ENCODE results near the gene FLT4. TPM values are rescaled to one million over a fixed set of nuclear protein-coding genes. Genes with fewer than 3 reads are reported as not detected.

FLT4 gene
- 1 to 10 TPM; 6.0 to 8.2 TPM for total RNA-seq
- polyA plus RNA-seq, result 12.7 TPM

DNA sequence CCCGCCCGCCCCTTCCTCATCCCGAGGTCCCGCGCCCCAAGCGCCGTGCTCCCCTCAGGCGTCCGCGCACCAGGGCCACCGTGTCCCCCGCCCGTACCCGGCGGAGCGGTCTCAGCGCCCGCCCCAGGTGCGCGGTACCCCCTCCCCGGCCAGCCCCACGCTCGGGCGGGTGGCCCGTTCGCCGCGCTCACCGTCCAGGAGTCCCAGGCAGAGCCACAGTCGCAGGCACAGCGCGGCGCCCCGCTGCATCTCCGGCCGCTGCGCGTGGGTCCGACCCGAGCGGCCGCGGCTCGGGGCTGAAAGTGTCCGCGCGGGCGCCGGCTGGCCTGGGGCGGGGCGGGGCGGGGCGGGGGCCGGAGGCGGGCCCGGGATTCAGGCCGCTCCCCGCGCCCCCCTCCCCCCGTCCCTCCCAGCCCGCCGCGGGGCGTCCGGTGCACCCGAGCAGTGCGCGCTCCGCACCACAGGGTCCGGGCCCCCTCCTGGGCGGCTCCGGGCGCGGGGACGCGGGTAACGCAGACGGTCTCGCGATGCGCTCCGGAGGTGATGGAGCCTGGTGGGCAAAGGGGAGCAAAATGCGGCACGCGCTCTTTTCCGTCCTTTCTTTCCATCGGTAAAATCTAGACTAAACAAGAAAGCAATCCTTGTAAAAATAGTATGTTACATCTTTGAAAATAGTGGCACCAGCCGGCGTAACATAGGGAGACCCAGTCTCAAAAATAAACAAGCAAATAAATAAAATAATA, at the start of gene FLT4:
Gene FLT4, minus strand, starts transcription at position 304 of the 743 bp plus-strand sequence. Its CDS starts 55 bp downstream, at position 249.
- Mint-ChIP-seq H3K9me3 (no peaks in the 10 kb centered on the region), H3K27ac (peak within 1 kb of the TSS; percentile 27 to 97 (median 87)), H3K27me3 (peaks cover 24 to 47% of the 10 kb centered on the region in 2 donors), H3K4me3 (peak within 1 kb of the TSS; percentile 85 to 93 (median 89)), H3K36me3 (peaks cover 0 to 3% (median 0%) of the 10 kb centered on the region in 3 donors), H3K4me1 (peaks cover 14 to 37% (median 24%) of the 10 kb centered on the region in 3 donors)
- H3K36me3 ChIP-seq (ENCODE audit: insufficient read depth, low read length), result no peaks in the 10 kb centered on the region
- H3K9me3 ChIP-seq (ENCODE audit: low read length), result no peaks in the 10 kb centered on the region
- H3K27me3 ChIP-seq (ENCODE audit: insufficient read depth, low read length, poor library complexity, severe bottlenecking), result peaks cover 6% of the 10 kb centered on the region
- no peak within 1 kb of the TSS for H3K27ac ChIP-seq (ENCODE audit: low read depth, low read length)
- peak within 1 kb of the TSS; percentile 62 for H3K4me3 ChIP-seq (ENCODE audit: low read length)
- CTCF ChIA-PET, result no interaction called here
- POLR2A ChIA-PET, result interaction anchor here (0.6 kb wide), 1 partner anchor 39 kb away, joined by 3 read pairs; no protein-coding TSS in a partner anchor
- H3K4me1 ChIP-seq (ENCODE audit: insufficient read depth, low read length), result no peaks in the 10 kb centered on the region
- DNase-seq, result peak in 2 of 5 donors; percentile 9 to 46

DNA sequence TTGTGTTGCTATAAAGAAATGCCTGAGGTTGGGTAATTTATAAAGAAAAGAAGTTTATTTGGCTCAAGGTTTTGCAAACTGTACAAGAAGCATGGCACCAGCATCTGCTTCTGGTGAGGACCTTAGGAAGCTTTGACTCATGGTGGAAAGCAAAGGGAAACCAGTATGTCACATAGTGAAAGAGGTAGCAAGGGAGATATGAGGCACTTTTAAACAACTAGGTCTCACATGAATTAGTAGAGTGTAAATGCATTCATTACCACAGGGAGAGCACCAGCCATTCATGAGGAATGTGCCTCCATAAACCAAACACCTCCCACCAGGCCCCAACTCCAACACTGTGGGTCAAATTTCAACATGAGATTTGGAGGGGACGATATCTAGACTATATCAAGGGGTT, 49.6 kb upstream of the FLT4 start:
- no peaks in the 10 kb centered on the region for H3K4me1 ChIP-seq (ENCODE audit: insufficient read depth, low read length)
- ChIA-PET CTCF (no interaction called here), POLR2A (no interaction called here)
- no peaks in the 10 kb centered on the region for H3K9me3 ChIP-seq (ENCODE audit: low read length)
- no peaks in the 10 kb centered on the region for H3K36me3 ChIP-seq (ENCODE audit: insufficient read depth, low read length)
- DNase-seq, result no peak
- H3K9me3 Mint-ChIP-seq, result peaks cover 0 to 8% (median 6%) of the 10 kb centered on the region in 5 donors
- peak overlapping the region in 1 of 8 donors; percentile 37 for H3K27ac Mint-ChIP-seq
- H3K27me3 Mint-ChIP-seq, result peaks cover 6 to 40% of the 10 kb centered on the region in 2 donors
- peaks cover 0 to 17% (median 0%) of the 10 kb centered on the region in 3 donors for H3K36me3 Mint-ChIP-seq
- no peak overlapping the region for H3K27ac ChIP-seq (ENCODE audit: low read depth, low read length)
- no peaks in the 10 kb centered on the region for H3K27me3 ChIP-seq (ENCODE audit: insufficient read depth, low read length, poor library complexity, severe bottlenecking)
- H3K4me1 Mint-ChIP-seq, result no peaks in the 10 kb centered on the region
- no peak overlapping the region for H3K4me3 ChIP-seq (ENCODE audit: low read length)
- no peak overlapping the region for H3K4me3 Mint-ChIP-seq

DNA sequence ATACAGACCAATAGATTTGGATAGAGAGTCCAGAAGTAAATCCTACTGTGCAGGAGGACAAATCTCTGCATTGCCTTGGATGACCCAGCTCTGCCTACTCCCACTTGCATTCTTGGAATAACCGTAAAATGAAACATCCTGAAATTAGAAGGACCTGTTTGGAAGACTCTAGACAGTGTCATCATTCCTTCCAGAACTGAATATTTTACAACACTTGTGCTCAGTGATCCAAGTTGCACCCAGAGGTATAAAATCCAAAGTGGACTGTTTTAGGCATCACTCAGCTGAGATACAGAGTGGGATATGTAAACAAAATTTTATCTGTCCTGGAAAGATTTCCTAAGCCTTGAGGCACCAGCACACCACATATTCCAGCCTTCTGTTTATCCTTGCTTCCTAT, 46.7 kb upstream of the FLT4 start:
- H3K9me3 ChIP-seq (ENCODE audit: low read length), result no peaks in the 10 kb centered on the region
- H3K4me3 ChIP-seq (ENCODE audit: low read length), result no peak overlapping the region
- H3K36me3 Mint-ChIP-seq, result peaks cover 0 to 28% (median 0%) of the 10 kb centered on the region in 3 donors
- ChIA-PET POLR2A (no interaction called here), CTCF (no interaction called here)
- H3K9me3 Mint-ChIP-seq, result peaks cover 0 to 8% (median 6%) of the 10 kb centered on the region in 5 donors
- H3K4me1 ChIP-seq (ENCODE audit: insufficient read depth, low read length), result peaks cover 7% of the 10 kb centered on the region
- no peaks in the 10 kb centered on the region for H3K36me3 ChIP-seq (ENCODE audit: insufficient read depth, low read length)
- no peak overlapping the region for H3K27ac ChIP-seq (ENCODE audit: low read depth, low read length)
- peaks cover 17 to 21% (median 17%) of the 10 kb centered on the region in 3 donors for H3K4me1 Mint-ChIP-seq
- peaks cover 5 to 45% of the 10 kb centered on the region in 2 donors for H3K27me3 Mint-ChIP-seq
- H3K27me3 ChIP-seq (ENCODE audit: insufficient read depth, low read length, poor library complexity, severe bottlenecking), result no peaks in the 10 kb centered on the region
- no peak for DNase-seq
- H3K27ac Mint-ChIP-seq, result no peak overlapping the region
- H3K4me3 Mint-ChIP-seq, result no peak overlapping the region

DNA sequence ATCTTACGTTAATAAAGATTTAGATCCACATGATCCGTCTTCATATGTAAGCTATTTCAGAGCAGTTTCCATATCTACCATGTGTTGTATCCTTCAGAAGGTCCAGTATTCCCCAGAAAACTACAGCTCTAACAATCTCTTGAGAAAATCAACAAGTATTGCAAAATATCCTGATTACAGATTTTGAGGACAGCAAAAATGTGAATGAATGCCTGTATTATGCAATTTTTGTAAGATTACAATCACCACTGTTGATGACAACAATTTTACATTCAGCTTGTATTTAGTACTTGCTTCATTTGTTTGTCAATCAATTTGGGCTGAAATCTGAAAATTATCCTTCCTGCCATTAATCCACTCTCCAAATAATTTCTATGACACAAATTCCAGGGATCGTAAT, 43.0 kb upstream of the FLT4 start:
- Histone ChIP-seq H3K9me3 (ENCODE audit: low read length) (no peaks in the 10 kb centered on the region), H3K27ac (ENCODE audit: low read depth, low read length) (no peak overlapping the region), H3K27me3 (ENCODE audit: insufficient read depth, low read length, poor library complexity, severe bottlenecking) (no peaks in the 10 kb centered on the region), H3K4me3 (ENCODE audit: low read length) (no peak overlapping the region), H3K4me1 (ENCODE audit: insufficient read depth, low read length) (peaks cover 39% of the 10 kb centered on the region), H3K36me3 (ENCODE audit: insufficient read depth, low read length) (no peaks in the 10 kb centered on the region)
- DNase-seq, result no peak
- Mint-ChIP-seq H3K4me3 (no peak overlapping the region), H3K9me3 (peaks cover 0 to 4% (median 0%) of the 10 kb centered on the region in 5 donors), H3K4me1 (peaks cover 45 to 54% (median 46%) of the 10 kb centered on the region in 3 donors), H3K27me3 (peaks cover 5 to 28% of the 10 kb centered on the region in 2 donors), H3K36me3 (peaks cover 0 to 15% (median 0%) of the 10 kb centered on the region in 3 donors), H3K27ac (peak overlapping the region in 3 of 8 donors; percentile 22 to 76 (median 75))
- POLR2A ChIA-PET, result no interaction called here
- CTCF ChIA-PET, result no interaction called here

DNA sequence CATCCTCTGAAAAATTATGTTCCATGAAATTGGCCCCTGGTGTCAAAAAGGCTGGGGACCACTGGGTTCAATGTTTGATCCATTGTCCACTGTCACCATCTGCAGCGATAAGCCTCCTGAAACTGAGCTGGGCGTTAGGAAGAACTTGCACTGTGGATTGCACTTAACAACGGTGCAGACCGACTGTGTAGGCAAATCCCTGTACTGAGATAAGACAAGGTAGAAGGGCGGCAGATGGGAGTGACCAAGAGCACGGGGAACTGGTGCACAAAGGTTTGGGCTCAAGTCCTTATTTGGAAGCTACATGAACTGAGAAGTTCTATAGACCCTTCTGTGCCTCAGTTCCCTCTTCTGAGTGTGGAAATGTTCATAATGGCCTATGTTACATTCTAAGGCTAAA, 41.6 kb upstream of the FLT4 start:
- H3K27me3 ChIP-seq (ENCODE audit: insufficient read depth, low read length, poor library complexity, severe bottlenecking), result no peaks in the 10 kb centered on the region
- H3K9me3 ChIP-seq (ENCODE audit: low read length), result no peaks in the 10 kb centered on the region
- no peaks in the 10 kb centered on the region for H3K36me3 ChIP-seq (ENCODE audit: insufficient read depth, low read length)
- Mint-ChIP-seq H3K9me3 (peaks cover 0 to 3% (median 0%) of the 10 kb centered on the region in 5 donors), H3K36me3 (peaks cover 0 to 15% (median 0%) of the 10 kb centered on the region in 3 donors), H3K4me1 (peaks cover 45 to 54% (median 46%) of the 10 kb centered on the region in 3 donors), H3K27ac (peak overlapping the region in 7 of 8 donors; percentile 4 to 89 (median 76)), H3K4me3 (peak overlapping the region in 1 of 7 donors; percentile 37), H3K27me3 (peaks cover 5 to 17% of the 10 kb centered on the region in 2 donors)
- DNase-seq, result no peak
- CTCF ChIA-PET, result interaction anchor here (0.9 kb wide), 1 partner anchor 27 kb away, joined by 3 read pairs; no protein-coding TSS in a partner anchor
- H3K27ac ChIP-seq (ENCODE audit: low read depth, low read length), result no peak overlapping the region
- no peak overlapping the region for H3K4me3 ChIP-seq (ENCODE audit: low read length)
- POLR2A ChIA-PET, result no interaction called here
- H3K4me1 ChIP-seq (ENCODE audit: insufficient read depth, low read length), result peaks cover 39% of the 10 kb centered on the region

DNA sequence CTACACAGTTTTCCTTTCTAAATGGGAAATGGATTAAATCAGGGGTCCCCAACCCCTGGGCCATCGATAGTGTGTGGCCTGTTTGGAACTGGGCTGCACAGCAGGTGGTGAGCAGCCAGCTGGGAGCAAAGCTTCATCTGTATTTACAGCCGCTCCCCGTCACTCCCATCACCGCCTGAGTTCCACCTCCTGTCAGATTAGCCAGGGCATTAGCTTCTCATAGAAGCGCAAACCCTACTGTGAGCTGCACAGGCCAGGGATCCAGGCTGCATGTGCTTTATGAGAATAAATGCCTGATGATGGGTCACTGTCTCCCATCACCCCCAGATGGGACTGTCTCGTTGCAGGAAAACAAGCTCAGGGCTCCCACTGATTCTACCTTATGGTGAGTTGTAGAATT, 41.2 kb upstream of the FLT4 start:
- peaks cover 40% of the 10 kb centered on the region for H3K4me1 ChIP-seq (ENCODE audit: insufficient read depth, low read length)
- peaks cover 4 to 17% of the 10 kb centered on the region in 2 donors for H3K27me3 Mint-ChIP-seq
- peaks cover 0 to 2% (median 0%) of the 10 kb centered on the region in 5 donors for H3K9me3 Mint-ChIP-seq
- H3K27me3 ChIP-seq (ENCODE audit: insufficient read depth, low read length, poor library complexity, severe bottlenecking), result no peaks in the 10 kb centered on the region
- POLR2A ChIA-PET, result no interaction called here
- H3K4me3 Mint-ChIP-seq, result peak overlapping the region in 1 of 7 donors; percentile 17
- peaks cover 45 to 54% (median 47%) of the 10 kb centered on the region in 3 donors for H3K4me1 Mint-ChIP-seq
- H3K4me3 ChIP-seq (ENCODE audit: low read length), result no peak overlapping the region
- peaks cover 0 to 15% (median 0%) of the 10 kb centered on the region in 3 donors for H3K36me3 Mint-ChIP-seq
- CTCF ChIA-PET, result interaction anchor here (0.9 kb wide), 1 partner anchor 28 kb away, joined by 3 read pairs; no protein-coding TSS in a partner anchor
- H3K27ac Mint-ChIP-seq, result peak overlapping the region in 7 of 8 donors; percentile 39 to 92 (median 68)
- no peaks in the 10 kb centered on the region for H3K36me3 ChIP-seq (ENCODE audit: insufficient read depth, low read length)
- no peaks in the 10 kb centered on the region for H3K9me3 ChIP-seq (ENCODE audit: low read length)
- no peak for DNase-seq
- no peak overlapping the region for H3K27ac ChIP-seq (ENCODE audit: low read depth, low read length)

DNA sequence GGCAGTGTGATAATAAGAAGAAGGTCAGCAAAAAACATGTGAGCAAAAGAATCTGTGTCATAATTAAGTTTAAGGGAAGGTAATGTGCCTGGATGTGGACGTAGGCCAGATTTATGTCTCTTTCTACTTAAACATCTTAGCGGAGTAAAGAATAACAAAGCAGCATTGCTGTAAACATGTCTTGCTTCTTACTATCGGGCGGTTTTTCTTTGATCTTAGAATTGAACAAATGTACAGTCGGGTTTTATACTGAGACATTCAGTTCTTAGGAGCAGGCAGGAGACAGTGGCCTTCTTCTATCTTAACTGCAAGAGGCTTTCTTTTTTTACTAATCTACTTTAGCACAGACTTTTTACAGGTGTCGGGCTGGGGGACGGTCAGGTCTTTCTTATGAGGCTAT, 40.4 kb upstream of the FLT4 start:
- POLR2A ChIA-PET, result no interaction called here
- peak overlapping the region; percentile 61 to 97 (median 86) for H3K27ac Mint-ChIP-seq
- H3K9me3 ChIP-seq (ENCODE audit: low read length), result no peaks in the 10 kb centered on the region
- H3K27ac ChIP-seq (ENCODE audit: low read depth, low read length), result no peak overlapping the region
- CTCF ChIA-PET, result no interaction called here
- H3K4me3 Mint-ChIP-seq, result peak overlapping the region; percentile 61 to 82 (median 76)
- no peak for DNase-seq
- peaks cover 0 to 15% (median 0%) of the 10 kb centered on the region in 3 donors for H3K36me3 Mint-ChIP-seq
- H3K9me3 Mint-ChIP-seq, result peaks cover 0 to 2% (median 0%) of the 10 kb centered on the region in 5 donors
- peaks cover 2 to 17% of the 10 kb centered on the region in 2 donors for H3K27me3 Mint-ChIP-seq
- H3K4me1 Mint-ChIP-seq, result peaks cover 48 to 58% (median 51%) of the 10 kb centered on the region in 3 donors
- H3K4me1 ChIP-seq (ENCODE audit: insufficient read depth, low read length), result peaks cover 48% of the 10 kb centered on the region
- H3K36me3 ChIP-seq (ENCODE audit: insufficient read depth, low read length), result no peaks in the 10 kb centered on the region
- H3K27me3 ChIP-seq (ENCODE audit: insufficient read depth, low read length, poor library complexity, severe bottlenecking), result no peaks in the 10 kb centered on the region
- H3K4me3 ChIP-seq (ENCODE audit: low read length), result peak overlapping the region; percentile 50

DNA sequence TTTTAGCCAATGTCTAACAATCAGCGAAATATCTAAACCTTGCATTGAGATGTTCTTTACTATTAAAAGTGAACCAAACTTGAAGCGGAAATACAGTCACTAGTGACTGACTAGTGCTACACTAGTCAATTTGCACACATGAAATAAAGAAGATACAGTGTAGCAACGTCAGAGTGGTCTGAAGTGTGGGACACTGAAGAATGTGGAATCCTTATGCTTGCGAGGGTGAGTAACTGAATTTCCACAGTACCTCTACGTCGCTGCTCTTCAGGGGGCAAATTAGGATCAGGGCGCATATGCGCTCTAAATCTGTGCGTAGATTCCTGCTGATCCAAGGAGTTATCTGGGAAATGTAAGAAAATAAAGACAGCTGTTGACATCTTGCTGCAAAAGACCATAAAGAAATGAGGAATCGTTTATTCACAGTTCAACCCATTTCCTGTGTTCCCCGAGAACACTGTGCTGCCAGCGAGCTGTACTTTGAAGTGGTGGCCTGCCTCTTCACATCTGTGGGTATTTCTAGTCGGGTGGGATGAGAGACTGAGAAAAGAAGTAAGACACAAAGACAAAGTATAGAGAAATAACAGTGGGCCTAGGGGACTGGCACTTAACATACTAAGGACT, 39.8 kb upstream of the FLT4 start:
- H3K27ac Mint-ChIP-seq, result peak overlapping the region; percentile 68 to 97 (median 86)
- peaks cover 50 to 60% (median 55%) of the 10 kb centered on the region in 3 donors for H3K4me1 Mint-ChIP-seq
- no peaks in the 10 kb centered on the region for H3K9me3 Mint-ChIP-seq
- peaks cover 2 to 14% of the 10 kb centered on the region in 2 donors for H3K27me3 Mint-ChIP-seq
- no peaks in the 10 kb centered on the region for H3K27me3 ChIP-seq (ENCODE audit: insufficient read depth, low read length, poor library complexity, severe bottlenecking)
- H3K27ac ChIP-seq (ENCODE audit: low read depth, low read length), result no peak overlapping the region
- H3K9me3 ChIP-seq (ENCODE audit: low read length), result no peaks in the 10 kb centered on the region
- H3K4me3 Mint-ChIP-seq, result peak overlapping the region; percentile 61 to 82 (median 76)
- CTCF ChIA-PET, result no interaction called here
- H3K4me3 ChIP-seq (ENCODE audit: low read length), result peak overlapping the region; percentile 50
- POLR2A ChIA-PET, result no interaction called here
- H3K4me1 ChIP-seq (ENCODE audit: insufficient read depth, low read length), result peaks cover 54% of the 10 kb centered on the region
- DNase-seq, result peak in 4 of 5 donors; percentile 23 to 80 (median 68)
- H3K36me3 Mint-ChIP-seq, result peaks cover 0 to 11% (median 0%) of the 10 kb centered on the region in 3 donors
- no peaks in the 10 kb centered on the region for H3K36me3 ChIP-seq (ENCODE audit: insufficient read depth, low read length)
